ENCODE measurements around the gene SOX14. TPM values are rescaled to one million over a fixed set of nuclear protein-coding genes. Genes with fewer than 3 reads are reported as not detected.

Gene SOX14
- total and polyA plus RNA-seq, 2 of the 4 experiments (the other 2 are of a cell fraction) = not detected

DNA sequence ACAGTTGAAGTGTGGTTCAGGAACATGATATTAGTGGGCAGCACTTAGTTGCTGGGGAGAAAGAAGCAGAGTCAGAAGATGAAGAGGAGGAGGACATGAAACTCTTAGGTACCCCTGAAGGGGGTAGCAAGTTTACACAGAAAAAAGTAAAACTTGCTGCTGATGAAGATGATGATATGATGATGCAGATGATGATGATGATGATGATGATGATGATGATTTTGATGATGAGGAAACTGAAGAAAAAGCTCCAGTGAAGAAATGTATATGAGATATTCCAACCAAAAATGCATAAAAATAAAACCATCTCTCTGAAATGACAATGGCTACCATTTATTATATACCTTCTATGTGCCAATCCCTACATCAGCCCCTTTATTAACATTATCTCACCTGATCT, 39.9 kb upstream of the SOX14 start:
- dilution Hi-C loops (cut with HindIII; ENCODE audit: low sequenced_read_pairs, unreplicated experiment) = no loop called here
- POLR2A ChIA-PET (ENCODE audit: unreplicated experiment) = no interaction called here

More for the DNA sequence above, 39.9 kb upstream of the SOX14 start:
- CTCF ChIA-PET = no interaction called here
- intact Hi-C loops (cut with micrococcal nuclease) = no loop called here
- H3K4me3 ChIP-seq (ENCODE audit: insufficient read depth, low read depth, low read length) = no peak overlapping the region
- H3K4ac ChIP-seq (ENCODE audit: low read depth, low read length) = no peak overlapping the region
- H4K20me1 ChIP-seq (ENCODE audit: insufficient read depth, low read length) = no peaks in the 10 kb centered on the region
- H3K4me2 ChIP-seq (ENCODE audit: low read depth, low read length) = no peak overlapping the region
- no peak for ATAC-seq (ENCODE audit: low read depth)
- H4K91ac ChIP-seq (ENCODE audit: insufficient read depth, low read depth, low read length) = no peak overlapping the region
- no peak overlapping the region for H3K9ac ChIP-seq (ENCODE audit: low read depth, low read length)
- H3K23ac ChIP-seq (ENCODE audit: low read depth, low read length) = no peak overlapping the region
- no peak overlapping the region for H2BK5ac ChIP-seq (ENCODE audit: low read depth, low read length, poor library complexity, severe bottlenecking)
- H3K18ac ChIP-seq (ENCODE audit: low read depth, low read length) = no peak overlapping the region
- in situ Hi-C loops (cut with MboI; ENCODE audit: low sequenced_read_pairs) = no loop called here
- no peaks in the 10 kb centered on the region for H3K9me1 ChIP-seq (ENCODE audit: insufficient read depth, low read length)
- no peak overlapping the region for H2AK5ac ChIP-seq (ENCODE audit: low read depth, low read length)
- H2AK9ac ChIP-seq (replicated peaks; ENCODE audit: low read depth, low read length, poor library complexity) = no peak overlapping the region
- H2BK20ac ChIP-seq (ENCODE audit: low read depth, low read length) = no peak overlapping the region
- no peaks in the 10 kb centered on the region for H3K79me1 ChIP-seq (ENCODE audit: low read depth in 1 of 2, low read length in 2 of 2)
- no peaks in the 10 kb centered on the region for H3K27me3 ChIP-seq (ENCODE audit: control insufficient read depth, insufficient read depth, low read length)
- no peak for DNase-seq
- no peak overlapping the region for H2AFZ ChIP-seq (replicated peaks; ENCODE audit: low read length, poor library complexity)
- H4K8ac ChIP-seq (ENCODE audit: low read depth in 2 of 2, low read length in 2 of 2) = no peak overlapping the region
- H3K56ac ChIP-seq (ENCODE audit: extremely low read depth, insufficient read depth, low read length) = no peak overlapping the region
- no peak overlapping the region for H3K14ac ChIP-seq (replicated peaks; ENCODE audit: low read depth, low read length)
- no peak overlapping the region for H4K5ac ChIP-seq (ENCODE audit: low read depth, low read length)
- H3K4me1 ChIP-seq (ENCODE audit: control insufficient read depth, insufficient read depth, low read length) = no peaks in the 10 kb centered on the region
- H3K36me3 ChIP-seq (ENCODE audit: control insufficient read depth, insufficient read depth, low read length) = no peaks in the 10 kb centered on the region
- BruUV-seq (replicated peaks) = no TSS peak
- no peak overlapping the region for H3K27ac ChIP-seq (ENCODE audit: insufficient read depth, low read length)
- TF ChIP-seq FOS (IDR thresholded peaks at IDR 0.05; ENCODE audit: low read depth, low read length) = no peak
- peaks cover 4% of the 10 kb centered on the region; the same call in 1 of the 2 replicates for H3K9me3 ChIP-seq (ENCODE audit: control insufficient read depth, insufficient read depth, low read length)
- H2BK120ac ChIP-seq (ENCODE audit: low read depth, low read length) = no peak overlapping the region
- H2BK15ac ChIP-seq (ENCODE audit: low read depth, low read length) = no peak overlapping the region

Data from IMR-90 (cell line).